SU-DHL-6 (cell line): ENCODE data around the gene GANC.

ENCODE experiments used
- CTCF ChIP-seq: fragments of 200-600 bp; sonication (generic); IDR thresholded peaks from one replicate; pipeline ENCODE4 v1.5.1; 2017; ENCODE audit warnings: antibody characterized with exemption, mild to moderate bottlenecking, low read length, moderate library complexity; ENCODE audit not compliant: insufficient read depth, poor library complexity, severe bottlenecking
- EZH2phosphoT487 ChIP-seq: fragments of 200-600 bp; sonication (generic), shearing (Covaris generic); conservative IDR thresholded peaks from 2 replicates; pipeline ENCODE4 v1.6.1; 2018; ENCODE audit warnings: mild to moderate bottlenecking, antibody characterized with exemption, low read length, moderate library complexity, mixed read lengths

GRCh38 chr15:42403389-42403788 lies 130.4 kb downstream of the GANC start:
- no peak for TF ChIP-seq CTCF
- TF ChIP-seq EZH2phosphoT487, result no peak
